ENCODE measurements around the gene PSMA4. TPM values are rescaled to one million over a fixed set of nuclear protein-coding genes. Genes with fewer than 3 reads are reported as not detected.

Gene PSMA4
- total RNA-seq, 1 experiment from 2014 or later, result 294 TPM

DNA sequence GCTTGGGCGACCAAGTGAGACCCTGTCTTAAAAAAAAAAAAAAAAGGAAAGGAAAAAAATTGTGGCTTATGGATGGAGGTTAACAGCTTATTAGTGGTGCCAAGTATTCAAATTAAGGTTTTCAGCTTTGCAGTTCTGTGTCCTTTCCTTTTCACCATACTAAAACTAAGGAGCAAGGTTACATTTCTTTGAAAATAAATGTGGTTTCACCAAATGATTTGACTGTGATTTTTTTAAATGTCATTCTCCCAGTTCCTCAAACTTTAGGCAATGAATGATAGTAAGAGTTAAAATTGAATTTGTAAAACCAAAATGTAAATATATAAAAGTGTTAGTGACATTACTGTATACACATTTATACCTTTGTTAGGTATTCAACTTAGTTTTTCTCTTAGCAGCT lies 34.7 kb downstream of the PSMA4 start (continued):
- TF ChIP-seq CTCF (IDR thresholded peaks at IDR 0.05 in 2 of 3, conservative IDR thresholded peaks at IDR 0.05 in 1 of 3; ENCODE audit: borderline replicate concordance in 1 of 3, insufficient read depth in 1 of 3, low read depth in 2 of 3, low read length in 2 of 3) (no peak), ELF1 (IDR thresholded peaks at IDR 0.05; ENCODE audit: borderline replicate concordance, low read depth) (no peak), CEBPB (IDR thresholded peaks at IDR 0.05; ENCODE audit: low read depth) (no peak), EZH2phosphoT487 (IDR thresholded peaks at IDR 0.05; ENCODE audit: borderline replicate concordance) (no peak), SIN3A (IDR thresholded peaks at IDR 0.05; ENCODE audit: low read depth) (no peak), SP1 (IDR thresholded peaks at IDR 0.05; ENCODE audit: low read depth) (no peak), FOSL1 (IDR thresholded peaks at IDR 0.05; ENCODE audit: low read depth) (no peak), ZFX (IDR thresholded peaks at IDR 0.05) (no peak)

DNA sequence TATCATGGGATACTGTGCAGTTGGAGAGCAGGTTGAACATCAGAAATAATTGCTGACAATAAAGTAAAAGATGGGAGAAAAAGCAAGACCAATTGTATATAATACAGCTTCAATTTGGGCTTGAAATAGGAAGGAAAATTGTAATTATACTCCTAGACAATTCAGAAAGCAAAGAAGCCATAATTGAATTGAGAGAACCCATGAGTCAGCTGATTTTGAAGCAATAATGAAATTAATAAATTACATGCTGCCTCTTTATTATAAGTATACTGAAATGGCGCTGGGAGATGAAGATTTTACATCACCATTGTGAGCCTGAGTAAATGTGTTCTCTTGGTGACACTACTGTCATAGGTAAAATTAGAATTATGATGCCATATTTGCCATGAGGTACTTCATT lies 57.3 kb downstream of the PSMA4 start:
- H3K9me3 ChIP-seq (ENCODE audit: control insufficient read depth in 1 of 2, insufficient read depth in 1 of 2, low read depth in 1 of 2, low read length in 2 of 2), result no peaks in the 10 kb centered on the region
- H3K9ac ChIP-seq (ENCODE audit: low read length), result no peak overlapping the region
- H4K20me1 ChIP-seq (ENCODE audit: insufficient read depth), result no peaks in the 10 kb centered on the region
- H3K27me3 ChIP-seq (ENCODE audit: insufficient read depth, low read length), result no peaks in the 10 kb centered on the region
- no peaks in the 10 kb centered on the region for H3K79me2 ChIP-seq (ENCODE audit: insufficient read depth, low read length)
- no peak overlapping the region for H3K4me3 ChIP-seq (replicated peaks in 1 of 2; ENCODE audit: low read depth in 1 of 2, low read length in 2 of 2)
- RAD21 ChIA-PET (ENCODE audit: low non-redundant PET in 1 of 2, low total read pairs in 2 of 2, uncharacterized antibody in 2 of 2, unreplicated experiment in 2 of 2), result no interaction called here
- no peak for TF ChIP-seq CBX3 (IDR thresholded peaks at IDR 0.05; ENCODE audit: low read depth)
- TF ChIP-seq ZNF274 (IDR thresholded peaks at IDR 0.05; ENCODE audit: low read depth, low read length), result no peak
- TF ChIP-seq EZH2 (IDR thresholded peaks at IDR 0.05), result no peak
- TF ChIP-seq CTCF (IDR thresholded peaks at IDR 0.05 in 2 of 3, conservative IDR thresholded peaks at IDR 0.05 in 1 of 3; ENCODE audit: borderline replicate concordance in 1 of 3, insufficient read depth in 1 of 3, low read depth in 2 of 3, low read length in 2 of 3), result no peak
- no peak for TF ChIP-seq REST (IDR thresholded peaks at IDR 0.05; ENCODE audit: low read depth)
- TF ChIP-seq, protein P1, sequence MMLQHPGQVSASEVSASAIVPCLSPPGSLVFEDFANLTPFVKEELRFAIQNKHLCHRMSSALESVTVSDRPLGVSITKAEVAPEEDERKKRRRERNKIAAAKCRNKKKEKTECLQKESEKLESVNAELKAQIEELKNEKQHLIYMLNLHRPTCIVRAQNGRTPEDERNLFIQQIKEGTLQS (IDR thresholded peaks at IDR 0.05), result no peak
- TF ChIP-seq FOSL1 (IDR thresholded peaks at IDR 0.05; ENCODE audit: low read depth), result no peak
- no peak overlapping the region for H3K27ac ChIP-seq (ENCODE audit: low read depth, low read length)
- H3K4me2 ChIP-seq (ENCODE audit: low read length), result no peak overlapping the region
- no TSS peak for BruUV-seq (replicated peaks)
- no peak overlapping the region for H2AFZ ChIP-seq (ENCODE audit: low read depth, low read length, poor library complexity, severe bottlenecking)
- no peaks in the 10 kb centered on the region for H3K4me1 ChIP-seq (ENCODE audit: control insufficient read depth in 1 of 2, insufficient read depth in 2 of 2, low read length in 2 of 2)
- no peaks in the 10 kb centered on the region; a peak in 1 of 4 replicates for H3K36me3 ChIP-seq (ENCODE audit: control insufficient read depth in 1 of 2, insufficient read depth in 2 of 2, low read length in 2 of 2)
- ATAC-seq, result no peak
- POLR2A ChIA-PET, result no interaction called here
- intact Hi-C loops (cut with micrococcal nuclease), result no loop called here
- no peaks in the 10 kb centered on the region for H3K9me2 ChIP-seq (ENCODE audit: insufficient read depth)
- CTCF ChIA-PET, result no interaction called here
- DNase-seq (ENCODE audit: low read depth, low spot score), result no peak
